Measurements from ENCODE around the gene LARGE1.

LARGE1 gene

DNA sequence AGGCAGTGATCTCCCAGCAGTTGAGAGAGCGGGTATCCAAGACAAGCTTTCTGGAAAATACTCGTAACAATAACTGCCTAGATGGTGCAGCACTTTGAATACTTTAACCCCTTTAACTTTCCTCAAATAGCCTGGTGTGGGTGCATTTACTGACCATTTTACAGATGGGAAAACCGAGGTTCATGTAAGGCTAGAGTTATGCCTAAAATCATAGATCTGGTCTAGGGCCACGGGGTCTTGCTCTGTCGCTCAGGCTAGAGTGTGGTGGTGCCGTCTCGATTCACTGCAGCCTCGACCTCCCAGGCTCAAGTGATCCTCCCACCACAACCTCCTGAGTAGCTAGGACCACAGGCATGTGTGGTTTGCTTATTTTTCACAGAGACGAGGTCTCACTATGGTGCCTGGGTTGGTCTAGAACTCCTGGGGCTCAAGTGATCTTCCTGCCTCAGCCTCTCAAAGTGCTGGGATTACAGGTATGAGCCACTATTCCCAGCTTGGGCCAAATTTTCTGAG is 592.9 kb downstream of the LARGE1 start:
- Histone ChIP-seq H3K4me1 (ENCODE audit: control insufficient read depth, insufficient read depth, low read length) (no peaks in the 10 kb centered on the region), H3K9me3 (ENCODE audit: control insufficient read depth in 2 of 2, low read length in 2 of 2) (no peaks in the 10 kb centered on the region), H3K27me3 (ENCODE audit: control insufficient read depth in 1 of 2, insufficient read depth in 2 of 2, low read length in 2 of 2) (no peaks in the 10 kb centered on the region), H3K27ac (ENCODE audit: low read length) (no peak overlapping the region), H3K9ac (ENCODE audit: low read length in 2 of 2) (no peak overlapping the region), H3K36me3 (ENCODE audit: control insufficient read depth in 2 of 2, insufficient read depth in 2 of 2, low read length in 2 of 2) (peaks cover 0 to 5% of the 10 kb centered on the region in 2 donors), H3K4me3 (ENCODE audit: low read length in 2 of 2) (no peak overlapping the region)

DNA sequence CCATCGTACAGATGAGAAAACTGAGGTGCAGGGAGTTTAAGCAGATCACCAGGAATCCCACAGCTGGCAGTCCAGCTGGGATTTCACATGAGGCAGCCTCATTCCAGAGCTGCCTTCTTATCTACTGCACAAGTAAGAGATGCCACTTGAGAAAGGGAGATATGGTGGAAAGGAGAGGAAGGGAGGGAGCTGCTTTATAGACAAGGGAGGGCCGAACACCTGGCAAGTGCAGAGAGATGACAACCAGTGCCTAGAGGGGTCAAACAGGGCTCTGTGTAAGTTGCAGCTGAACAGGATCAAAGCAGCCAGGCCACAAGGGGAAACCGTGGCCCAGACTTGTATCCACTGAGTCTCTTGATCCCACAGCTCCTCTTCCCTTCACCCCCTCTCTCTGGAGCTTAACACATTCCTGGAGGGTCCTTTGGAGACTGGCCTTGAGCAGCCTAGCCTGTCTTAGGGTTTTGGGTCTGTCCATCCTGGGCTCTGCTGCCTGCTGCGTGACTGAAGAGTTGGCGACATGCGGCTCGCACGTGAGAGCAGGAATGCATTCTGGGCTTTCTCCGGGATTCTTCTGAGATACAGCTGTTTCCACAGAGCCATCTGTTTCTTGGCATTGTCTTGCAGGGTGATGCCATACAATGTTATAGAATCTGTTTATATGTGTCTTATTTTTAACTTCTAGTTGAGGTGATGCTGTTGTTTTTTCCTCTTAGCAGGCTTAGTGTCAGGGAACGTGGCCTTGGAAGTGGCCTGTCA is 593.6 kb downstream of the LARGE1 start:
- H3K4me3 ChIP-seq (ENCODE audit: low read length in 2 of 2), result no peak overlapping the region
- H3K9me3 ChIP-seq (ENCODE audit: control insufficient read depth in 2 of 2, low read length in 2 of 2), result no peaks in the 10 kb centered on the region
- H3K9ac ChIP-seq (ENCODE audit: low read length in 2 of 2), result no peak overlapping the region
- H3K4me1 ChIP-seq (ENCODE audit: control insufficient read depth, insufficient read depth, low read length), result no peaks in the 10 kb centered on the region
- H3K27ac ChIP-seq (ENCODE audit: low read length), result no peak overlapping the region
- H3K27me3 ChIP-seq (ENCODE audit: control insufficient read depth in 1 of 2, insufficient read depth in 2 of 2, low read length in 2 of 2), result no peaks in the 10 kb centered on the region
- H3K36me3 ChIP-seq (ENCODE audit: control insufficient read depth in 2 of 2, insufficient read depth in 2 of 2, low read length in 2 of 2), result peaks cover 0 to 3% of the 10 kb centered on the region in 2 donors

DNA sequence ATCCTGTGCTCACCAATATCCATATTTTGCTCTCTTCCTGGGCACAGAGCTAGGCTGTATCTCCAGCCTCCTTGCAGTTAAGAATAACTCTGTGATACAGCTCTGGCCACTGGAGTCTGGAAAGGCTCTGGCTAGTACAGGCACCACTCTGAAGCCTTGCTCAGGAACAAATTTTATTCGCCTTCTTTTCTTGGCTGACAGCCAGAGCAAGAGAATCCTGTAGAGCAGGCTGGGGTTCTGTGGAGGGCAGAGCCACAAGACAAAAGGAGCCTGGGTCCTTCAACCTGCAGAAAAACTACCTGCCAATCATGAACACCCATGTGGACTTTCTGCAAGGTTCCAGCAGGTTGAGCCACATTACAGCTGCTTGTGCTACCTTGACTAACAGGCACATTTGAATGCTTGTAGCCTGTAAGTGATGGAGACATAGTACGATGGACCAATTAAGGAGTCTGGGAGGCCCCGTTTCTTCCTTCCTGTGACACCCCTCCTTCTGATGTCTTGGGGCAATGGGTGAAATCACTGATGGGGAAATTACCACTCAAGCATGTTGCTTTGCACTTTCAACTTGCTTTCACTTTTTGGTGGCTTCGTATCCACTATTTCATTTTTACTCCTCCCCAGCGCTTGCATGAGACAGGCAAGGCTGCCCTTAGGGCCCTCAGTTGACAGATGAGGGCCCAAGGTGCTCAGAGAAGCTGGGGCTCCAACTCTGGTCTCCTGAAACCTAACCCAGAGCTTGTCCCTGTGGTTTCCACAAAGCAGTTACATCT is 594.9 kb downstream of the LARGE1 start:
- no peak overlapping the region for H3K9ac ChIP-seq (ENCODE audit: low read length in 2 of 2)
- no peaks in the 10 kb centered on the region for H3K27me3 ChIP-seq (ENCODE audit: control insufficient read depth in 1 of 2, insufficient read depth in 2 of 2, low read length in 2 of 2)
- H3K36me3 ChIP-seq (ENCODE audit: control insufficient read depth in 2 of 2, insufficient read depth in 2 of 2, low read length in 2 of 2), result peaks cover 0 to 6% of the 10 kb centered on the region in 2 donors
- H3K9me3 ChIP-seq (ENCODE audit: control insufficient read depth in 2 of 2, low read length in 2 of 2), result no peaks in the 10 kb centered on the region
- no peaks in the 10 kb centered on the region for H3K4me1 ChIP-seq (ENCODE audit: control insufficient read depth, insufficient read depth, low read length)
- H3K27ac ChIP-seq (ENCODE audit: low read length), result no peak overlapping the region
- H3K4me3 ChIP-seq (ENCODE audit: low read length in 2 of 2), result no peak overlapping the region

DNA sequence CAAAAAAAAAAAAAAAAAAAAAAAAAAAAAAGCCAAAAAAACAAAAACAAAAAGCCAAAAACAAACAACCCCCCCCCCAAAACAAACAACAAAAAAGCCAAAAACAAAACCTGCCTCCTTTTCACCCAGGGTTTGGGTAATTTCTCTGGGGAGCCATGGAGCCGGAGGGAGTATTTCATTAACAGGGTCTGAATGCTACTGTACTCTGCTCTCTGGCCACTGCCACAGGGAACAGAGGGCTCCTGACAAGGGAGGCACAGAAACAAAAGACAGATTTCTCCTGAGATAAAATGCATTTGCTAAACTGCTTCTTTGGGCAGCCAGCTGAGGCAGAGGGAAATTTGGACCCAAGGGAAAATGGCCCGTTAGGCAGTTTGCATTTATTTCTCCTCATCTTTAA is 596.0 kb downstream of the LARGE1 start:
- no peak overlapping the region for H3K27ac ChIP-seq (ENCODE audit: low read length)
- H3K27me3 ChIP-seq (ENCODE audit: control insufficient read depth in 1 of 2, insufficient read depth in 2 of 2, low read length in 2 of 2), result no peaks in the 10 kb centered on the region
- H3K9me3 ChIP-seq (ENCODE audit: control insufficient read depth in 2 of 2, low read length in 2 of 2), result no peaks in the 10 kb centered on the region
- H3K9ac ChIP-seq (ENCODE audit: low read length in 2 of 2), result no peak overlapping the region
- no peaks in the 10 kb centered on the region for H3K4me1 ChIP-seq (ENCODE audit: control insufficient read depth, insufficient read depth, low read length)
- peaks cover 0 to 6% of the 10 kb centered on the region in 2 donors for H3K36me3 ChIP-seq (ENCODE audit: control insufficient read depth in 2 of 2, insufficient read depth in 2 of 2, low read length in 2 of 2)
- H3K4me3 ChIP-seq (ENCODE audit: low read length in 2 of 2), result no peak overlapping the region

DNA sequence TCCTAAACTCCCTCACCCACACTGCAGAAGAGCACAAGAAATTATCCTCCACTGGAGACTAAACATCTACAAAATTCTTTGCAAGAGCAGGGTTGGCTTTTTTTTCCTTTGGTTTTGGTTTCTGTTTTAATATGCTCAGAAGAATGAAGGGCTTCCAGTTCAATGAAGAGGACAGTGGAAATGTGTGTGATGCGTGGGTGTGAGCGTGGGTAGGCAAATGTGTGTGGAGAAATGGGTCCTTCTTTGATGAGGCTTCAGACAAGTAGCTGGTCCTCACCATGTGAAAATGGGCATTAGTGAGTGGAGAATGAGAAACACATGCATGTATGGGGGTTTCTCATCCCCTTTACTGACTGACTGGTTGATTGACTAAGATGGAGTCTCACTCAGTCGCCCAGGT is 598.8 kb downstream of the LARGE1 start:
- H3K4me3 ChIP-seq (ENCODE audit: low read length in 2 of 2), result no peak overlapping the region
- H3K27ac ChIP-seq (ENCODE audit: low read length), result no peak overlapping the region
- no peaks in the 10 kb centered on the region for H3K9me3 ChIP-seq (ENCODE audit: control insufficient read depth in 2 of 2, low read length in 2 of 2)
- no peaks in the 10 kb centered on the region for H3K27me3 ChIP-seq (ENCODE audit: control insufficient read depth in 1 of 2, insufficient read depth in 2 of 2, low read length in 2 of 2)
- peaks cover 0 to 3% of the 10 kb centered on the region in 2 donors for H3K36me3 ChIP-seq (ENCODE audit: control insufficient read depth in 2 of 2, insufficient read depth in 2 of 2, low read length in 2 of 2)
- H3K9ac ChIP-seq (ENCODE audit: low read length in 2 of 2), result no peak overlapping the region
- H3K4me1 ChIP-seq (ENCODE audit: control insufficient read depth, insufficient read depth, low read length), result no peaks in the 10 kb centered on the region

DNA sequence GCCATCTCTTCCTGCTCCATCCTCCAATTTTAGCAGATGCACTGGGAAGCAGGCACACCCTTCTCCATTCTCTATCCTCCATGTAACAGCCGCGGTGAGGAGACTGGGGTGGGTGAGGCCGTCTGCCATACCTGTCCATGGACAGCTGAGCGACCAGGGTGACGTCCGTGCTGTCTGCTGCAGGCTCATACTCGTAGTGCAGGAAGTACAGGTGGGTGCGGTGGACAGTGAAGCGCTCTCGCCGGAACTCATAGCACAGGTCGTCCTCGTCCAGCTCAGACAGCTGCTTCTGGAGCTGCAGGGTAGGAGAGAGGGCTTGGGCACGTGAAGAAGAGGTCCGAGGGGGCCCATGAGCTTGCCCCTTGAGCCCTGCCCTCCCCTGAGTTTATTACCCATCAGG is 604.3 kb downstream of the LARGE1 start:
- no peak overlapping the region for H3K4me3 ChIP-seq (ENCODE audit: low read length in 2 of 2)
- H3K36me3 ChIP-seq (ENCODE audit: control insufficient read depth in 2 of 2, insufficient read depth in 2 of 2, low read length in 2 of 2), result peaks cover 6 to 25% of the 10 kb centered on the region in 2 donors

DNA sequence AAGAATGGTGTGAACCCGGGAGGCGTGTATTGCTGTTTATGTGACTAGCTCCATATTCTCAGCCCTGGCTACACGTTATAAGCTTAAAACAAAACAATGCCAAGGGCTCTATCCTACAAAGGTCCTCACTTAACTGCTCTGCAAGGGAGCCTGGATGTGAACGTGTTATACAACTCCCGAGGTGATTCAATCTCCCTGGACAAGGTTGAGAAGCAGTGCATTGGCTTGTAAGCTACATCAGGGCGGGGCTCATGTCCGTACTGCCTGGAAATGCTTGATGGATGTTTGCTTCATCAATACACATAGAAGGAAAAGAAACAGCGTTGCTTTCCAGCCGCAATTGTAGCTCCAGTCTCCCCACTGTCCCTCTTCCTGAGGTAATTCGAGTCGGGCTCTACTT is 605.2 kb downstream of the LARGE1 start:
- Histone ChIP-seq H3K36me3 (ENCODE audit: control insufficient read depth in 2 of 2, insufficient read depth in 2 of 2, low read length in 2 of 2) (peaks cover 6 to 21% of the 10 kb centered on the region in 2 donors), H3K9me3 (ENCODE audit: control insufficient read depth in 2 of 2, low read length in 2 of 2) (no peaks in the 10 kb centered on the region), H3K27me3 (ENCODE audit: control insufficient read depth in 1 of 2, insufficient read depth in 2 of 2, low read length in 2 of 2) (no peaks in the 10 kb centered on the region), H3K4me3 (ENCODE audit: low read length in 2 of 2) (no peak overlapping the region), H3K9ac (ENCODE audit: low read length in 2 of 2) (no peak overlapping the region), H3K4me1 (ENCODE audit: control insufficient read depth, insufficient read depth, low read length) (no peaks in the 10 kb centered on the region), H3K27ac (ENCODE audit: low read length) (no peak overlapping the region)

More for the DNA sequence above, 604.3 kb downstream of the LARGE1 start:
- Histone ChIP-seq H3K27ac (ENCODE audit: low read length) (no peak overlapping the region), H3K9ac (ENCODE audit: low read length in 2 of 2) (no peak overlapping the region), H3K27me3 (ENCODE audit: control insufficient read depth in 1 of 2, insufficient read depth in 2 of 2, low read length in 2 of 2) (no peaks in the 10 kb centered on the region), H3K4me1 (ENCODE audit: control insufficient read depth, insufficient read depth, low read length) (no peaks in the 10 kb centered on the region), H3K9me3 (ENCODE audit: control insufficient read depth in 2 of 2, low read length in 2 of 2) (no peaks in the 10 kb centered on the region)

DNA sequence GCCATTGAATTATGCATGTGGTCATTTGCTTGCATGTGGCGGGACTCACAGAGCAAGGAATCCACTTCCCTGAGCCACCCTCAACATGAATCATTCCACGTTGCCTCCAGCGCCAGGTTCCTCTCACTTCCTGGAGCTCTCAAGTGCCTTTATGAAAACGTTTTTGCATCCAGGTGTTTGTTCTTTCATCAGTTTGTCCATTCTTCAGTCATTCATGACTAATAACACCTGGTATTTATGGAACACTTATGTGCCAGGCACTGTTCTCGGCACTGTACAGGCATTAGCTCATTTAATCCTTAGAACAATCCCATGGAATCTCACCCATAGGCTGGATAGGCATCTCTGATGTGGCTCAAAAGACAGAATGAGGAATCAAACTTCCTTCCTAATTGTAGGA is 606.0 kb downstream of the LARGE1 start:
- H3K27me3 ChIP-seq (ENCODE audit: control insufficient read depth in 1 of 2, insufficient read depth in 2 of 2, low read length in 2 of 2), result no peaks in the 10 kb centered on the region
- H3K9me3 ChIP-seq (ENCODE audit: control insufficient read depth in 2 of 2, low read length in 2 of 2), result no peaks in the 10 kb centered on the region
- H3K9ac ChIP-seq (ENCODE audit: low read length in 2 of 2), result no peak overlapping the region
- no peak overlapping the region for H3K27ac ChIP-seq (ENCODE audit: low read length)
- H3K4me1 ChIP-seq (ENCODE audit: control insufficient read depth, insufficient read depth, low read length), result no peaks in the 10 kb centered on the region
- no peak overlapping the region for H3K4me3 ChIP-seq (ENCODE audit: low read length in 2 of 2)
- H3K36me3 ChIP-seq (ENCODE audit: control insufficient read depth in 2 of 2, insufficient read depth in 2 of 2, low read length in 2 of 2), result peaks cover 6 to 21% of the 10 kb centered on the region in 2 donors

DNA sequence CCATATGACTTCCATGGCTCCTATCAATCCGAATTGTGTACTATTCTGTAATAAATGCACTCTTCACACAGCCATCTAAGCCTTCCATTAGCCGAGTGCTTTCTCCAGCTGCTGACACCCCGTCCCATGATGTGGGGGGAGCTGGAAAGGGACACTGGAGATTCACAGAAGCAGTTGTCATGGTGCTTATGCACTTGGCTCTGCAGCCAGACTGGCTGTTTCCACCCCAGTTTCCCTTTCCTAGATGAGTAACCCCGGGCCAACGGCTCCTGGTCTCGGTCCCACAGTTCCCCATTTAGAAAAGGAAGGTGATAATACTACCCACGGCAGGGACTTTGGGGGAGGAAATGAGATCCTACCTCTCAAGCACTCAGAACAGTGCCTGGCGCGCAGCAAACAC is 617.2 kb downstream of the LARGE1 start:
- H3K4me1 ChIP-seq (ENCODE audit: control insufficient read depth, insufficient read depth, low read length), result peaks cover 12% of the 10 kb centered on the region
- H3K9me3 ChIP-seq (ENCODE audit: control insufficient read depth in 2 of 2, low read length in 2 of 2), result no peaks in the 10 kb centered on the region
- H3K27ac ChIP-seq (ENCODE audit: low read length), result no peak overlapping the region
- H3K36me3 ChIP-seq (ENCODE audit: control insufficient read depth in 2 of 2, insufficient read depth in 2 of 2, low read length in 2 of 2), result peaks cover 0 to 3% of the 10 kb centered on the region in 2 donors
- H3K4me3 ChIP-seq (ENCODE audit: low read length in 2 of 2), result no peak overlapping the region
- H3K27me3 ChIP-seq (ENCODE audit: control insufficient read depth in 1 of 2, insufficient read depth in 2 of 2, low read length in 2 of 2), result no peaks in the 10 kb centered on the region
- no peak overlapping the region for H3K9ac ChIP-seq (ENCODE audit: low read length in 2 of 2)

DNA sequence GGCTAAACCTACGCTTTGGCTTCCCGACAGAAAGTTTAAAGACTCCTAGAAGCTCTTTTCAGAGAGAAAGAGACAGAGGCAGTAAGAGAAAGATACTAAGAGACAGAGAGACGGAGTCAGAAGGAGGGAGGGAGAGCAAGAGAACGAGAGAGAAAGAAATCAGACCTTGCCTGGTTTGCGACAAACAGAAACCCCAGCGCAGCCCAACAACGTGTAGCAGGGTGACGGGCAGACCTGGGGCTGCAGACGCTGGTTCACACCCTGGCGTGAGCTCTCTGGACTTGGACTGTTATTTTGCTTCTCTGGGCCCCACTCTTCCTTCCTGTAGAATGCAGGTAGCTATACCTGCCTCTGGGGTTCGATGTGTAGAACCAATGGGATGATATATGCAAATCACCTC is 617.7 kb downstream of the LARGE1 start:
- H3K27ac ChIP-seq (ENCODE audit: low read length), result no peak overlapping the region

More for the DNA sequence above, 617.7 kb downstream of the LARGE1 start:
- peaks cover 12% of the 10 kb centered on the region for H3K4me1 ChIP-seq (ENCODE audit: control insufficient read depth, insufficient read depth, low read length)
- H3K9ac ChIP-seq (ENCODE audit: low read length in 2 of 2), result no peak overlapping the region
- H3K4me3 ChIP-seq (ENCODE audit: low read length in 2 of 2), result peak overlapping the region in 1 of 2 donors; percentile 49
- no peaks in the 10 kb centered on the region for H3K27me3 ChIP-seq (ENCODE audit: control insufficient read depth in 1 of 2, insufficient read depth in 2 of 2, low read length in 2 of 2)
- peaks cover 0 to 6% of the 10 kb centered on the region in 2 donors for H3K36me3 ChIP-seq (ENCODE audit: control insufficient read depth in 2 of 2, insufficient read depth in 2 of 2, low read length in 2 of 2)
- H3K9me3 ChIP-seq (ENCODE audit: control insufficient read depth in 2 of 2, low read length in 2 of 2), result no peaks in the 10 kb centered on the region

Data from stomach smooth muscle (tissue), 2 donors.